DOHH2 (cell line): ENCODE data around the gene RRP12.

Experiments
- H3F3A ChIP-seq: fragments of 200-600 bp; sonication (generic), shearing (Covaris generic); 2 replicates; pipeline ENCODE4 v1.6.0; 2016; ENCODE audit warnings: antibody characterized with exemption, mild to moderate bottlenecking; ENCODE audit not compliant: control insufficient read depth, insufficient read depth
- H3K27ac ChIP-seq: fragments of 200-600 bp; sonication (generic); 2 replicates; pipeline ENCODE4 v1.5.1; 2014; ENCODE audit warnings: low read depth, mild to moderate bottlenecking, low read length, moderate library complexity
- H3K27me3 ChIP-seq: fragments of 200-600 bp; sonication (generic); 2 replicates; pipeline ENCODE4 v1.6.1; 2014; ENCODE audit warnings: mild to moderate bottlenecking, low read length, mixed read lengths; ENCODE audit not compliant: control insufficient read depth
- H3K36me3 ChIP-seq: fragments of 200-600 bp; sonication (generic); 2 replicates; pipeline ENCODE4 v1.6.1; 2014; ENCODE audit warnings: mild to moderate bottlenecking, low read length, moderate library complexity, mixed read lengths; ENCODE audit not compliant: control insufficient read depth
- H3K4me1 ChIP-seq: fragments of 200-600 bp; sonication (generic); 2 replicates; pipeline ENCODE4 v1.6.1; 2014; ENCODE audit warnings: mild to moderate bottlenecking, low read length, mixed read lengths; ENCODE audit not compliant: control insufficient read depth
- H3K4me2 ChIP-seq: fragments of 200-600 bp; sonication (generic); 2 replicates; pipeline ENCODE4 v1.6.0; 2014; ENCODE audit warnings: mild to moderate bottlenecking, low read length, moderate library complexity
- H3K4me3 ChIP-seq: fragments of 200-600 bp; sonication (generic); 2 replicates; pipeline ENCODE4 v1.5.1; 2014; ENCODE audit warnings: mild to moderate bottlenecking, low read length, mixed read lengths
- H3K79me2 ChIP-seq: fragments of 200-600 bp; sonication (generic); 2 replicates; pipeline ENCODE4 v1.6.1; 2014; ENCODE audit warnings: mild to moderate bottlenecking, low read length, mixed read lengths; ENCODE audit not compliant: control insufficient read depth
- H3K9me2 ChIP-seq: fragments of 200-600 bp; sonication (generic); replicated peaks from 2 replicates; pipeline ENCODE4 v1.6.1; 2014; ENCODE audit warnings: mild to moderate bottlenecking, low read length, mixed read lengths; ENCODE audit not compliant: control insufficient read depth
- H3K9me3 ChIP-seq: fragments of 200-600 bp; sonication (generic); 2 replicates; pipeline ENCODE4 v1.6.1; 2014; ENCODE audit warnings: antibody characterized with exemption, low read length, mixed read lengths; ENCODE audit not compliant: control insufficient read depth, insufficient read depth
- H4K20me1 ChIP-seq: fragments of 200-600 bp; sonication (generic); 2 replicates; pipeline ENCODE4 v1.6.0; 2014; ENCODE audit warnings: low read depth, mild to moderate bottlenecking, antibody characterized with exemption, low read length, moderate library complexity; ENCODE audit not compliant: control insufficient read depth, insufficient read depth
- EZH2phosphoT487 ChIP-seq: fragments of 200-600 bp; sonication (generic); IDR thresholded peaks from 2 replicates; pipeline ENCODE4 v1.6.1; 2017; ENCODE audit warnings: borderline replicate concordance, mild to moderate bottlenecking, antibody characterized with exemption, low read length, moderate library complexity, mixed read lengths
- TF ChIP-seq, protein P1 (sequence below): fragments of 200-600 bp; sonication (generic); IDR thresholded peaks from one replicate; pipeline ENCODE4 v1.5.1; 2014; ENCODE audit warnings: antibody characterized with exemption, mild to moderate bottlenecking, low read depth, low read length; ENCODE audit not compliant: poor library complexity, severe bottlenecking

RRP12 gene

DNA sequence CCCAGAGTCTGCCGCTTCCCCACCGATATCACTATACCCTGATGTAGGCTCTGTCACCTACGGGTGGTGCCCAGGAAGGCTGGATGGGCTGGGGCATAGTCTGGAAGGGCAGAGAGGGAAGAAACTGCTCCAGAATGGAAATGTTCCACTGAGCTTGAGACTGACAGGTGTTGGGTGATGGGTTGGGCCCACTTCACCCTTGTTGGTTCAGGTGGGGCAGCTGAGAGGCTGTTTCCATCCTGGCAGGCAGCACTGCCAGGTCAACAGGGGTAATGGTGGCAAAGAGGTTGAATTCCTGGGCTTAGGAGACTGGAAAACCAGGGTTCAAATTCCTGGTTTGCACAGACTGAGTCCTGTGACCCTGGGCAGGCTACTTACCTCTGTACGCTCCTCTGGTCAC is 38.1 kb downstream of the RRP12 start:
- no peaks in the 10 kb centered on the region for H3K9me2 ChIP-seq
- H3K4me3 ChIP-seq: no peak overlapping the region
- H3K9me3 ChIP-seq: no peaks in the 10 kb centered on the region
- no peaks in the 10 kb centered on the region for H3K27me3 ChIP-seq
- TF ChIP-seq, protein P1, sequence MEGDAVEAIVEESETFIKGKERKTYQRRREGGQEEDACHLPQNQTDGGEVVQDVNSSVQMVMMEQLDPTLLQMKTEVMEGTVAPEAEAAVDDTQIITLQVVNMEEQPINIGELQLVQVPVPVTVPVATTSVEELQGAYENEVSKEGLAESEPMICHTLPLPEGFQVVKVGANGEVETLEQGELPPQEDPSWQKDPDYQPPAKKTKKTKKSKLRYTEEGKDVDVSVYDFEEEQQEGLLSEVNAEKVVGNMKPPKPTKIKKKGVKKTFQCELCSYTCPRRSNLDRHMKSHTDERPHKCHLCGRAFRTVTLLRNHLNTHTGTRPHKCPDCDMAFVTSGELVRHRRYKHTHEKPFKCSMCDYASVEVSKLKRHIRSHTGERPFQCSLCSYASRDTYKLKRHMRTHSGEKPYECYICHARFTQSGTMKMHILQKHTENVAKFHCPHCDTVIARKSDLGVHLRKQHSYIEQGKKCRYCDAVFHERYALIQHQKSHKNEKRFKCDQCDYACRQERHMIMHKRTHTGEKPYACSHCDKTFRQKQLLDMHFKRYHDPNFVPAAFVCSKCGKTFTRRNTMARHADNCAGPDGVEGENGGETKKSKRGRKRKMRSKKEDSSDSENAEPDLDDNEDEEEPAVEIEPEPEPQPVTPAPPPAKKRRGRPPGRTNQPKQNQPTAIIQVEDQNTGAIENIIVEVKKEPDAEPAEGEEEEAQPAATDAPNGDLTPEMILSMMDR: no peak
- no peak for TF ChIP-seq EZH2phosphoT487
- 0 out of 2 replicates have a peak, but pooled peaks cover 5% of the 10 kb centered on the region for H4K20me1 ChIP-seq
- H3K36me3 ChIP-seq: peaks cover 79% of the 10 kb centered on the region
- H3K27ac ChIP-seq: no peak overlapping the region
- H3K79me2 ChIP-seq: no peaks in the 10 kb centered on the region
- no peak overlapping the region for H3K4me2 ChIP-seq
- peaks cover 8% of the 10 kb centered on the region for H3F3A ChIP-seq
- peaks cover 26% of the 10 kb centered on the region for H3K4me1 ChIP-seq

- Histone ChIP-seq H3F3A (peaks cover 8% of the 10 kb centered on the region), H3K36me3 (peaks cover 78% of the 10 kb centered on the region), H4K20me1 (0 out of 2 replicates have a peak, but pooled peaks cover 5% of the 10 kb centered on the region), H3K4me3 (no peak overlapping the region), H3K4me1 (peaks cover 26% of the 10 kb centered on the region), H3K4me2 (no peak overlapping the region), H3K27me3 (no peaks in the 10 kb centered on the region), H3K27ac (no peak overlapping the region), H3K9me3 (no peaks in the 10 kb centered on the region), H3K79me2 (no peaks in the 10 kb centered on the region), H3K9me2 (no peaks in the 10 kb centered on the region)
- no peak for TF ChIP-seq EZH2phosphoT487
- TF ChIP-seq, protein P1: no peak
Observed at GRCh38 chr10:97362310-97363033, 38.7 kb downstream of the RRP12 start.

DNA sequence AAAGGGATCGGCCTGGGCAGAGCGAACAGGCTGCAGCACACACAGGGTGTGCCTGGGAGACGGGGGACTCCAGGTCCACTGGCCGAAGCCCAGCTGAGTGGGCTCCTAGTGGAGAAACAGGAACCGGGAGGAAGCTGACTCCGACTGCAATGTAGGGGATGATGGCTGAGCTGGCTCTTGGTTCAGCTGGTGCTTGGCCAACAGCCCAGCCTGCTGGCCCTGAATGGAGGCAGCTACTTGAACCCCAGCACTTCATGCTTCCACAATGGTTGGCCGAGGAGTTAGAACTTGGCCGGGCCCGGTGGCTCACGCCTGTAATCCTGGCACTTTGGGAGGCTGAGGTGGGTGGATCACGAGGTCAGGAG is 39.6 kb downstream of the RRP12 start:
- no peaks in the 10 kb centered on the region for H3K79me2 ChIP-seq
- H4K20me1 ChIP-seq: 0 out of 2 replicates have a peak, but pooled peaks cover 5% of the 10 kb centered on the region
- peaks cover 78% of the 10 kb centered on the region for H3K36me3 ChIP-seq
- TF ChIP-seq EZH2phosphoT487: no peak
- TF ChIP-seq, protein P1: no peak
- no peaks in the 10 kb centered on the region for H3K27me3 ChIP-seq
- peaks cover 8% of the 10 kb centered on the region for H3F3A ChIP-seq
- no peak overlapping the region for H3K4me3 ChIP-seq
- H3K4me1 ChIP-seq: peaks cover 20% of the 10 kb centered on the region
- no peaks in the 10 kb centered on the region for H3K9me2 ChIP-seq
- no peak overlapping the region for H3K27ac ChIP-seq
- H3K9me3 ChIP-seq: no peaks in the 10 kb centered on the region
- no peak overlapping the region for H3K4me2 ChIP-seq
